ENCODE measurements around the gene SYNPO. TPM values are rescaled to one million over a fixed set of nuclear protein-coding genes. Genes with fewer than 3 reads are reported as not detected.

Gene SYNPO
- polyA plus RNA-seq, 2 of the 4 experiments (the other 2 are of a cell fraction) = 13.7 to 33.9 TPM

- TF ChIP-seq EHMT2 (IDR thresholded peaks at IDR 0.05; ENCODE audit: low read depth) = no peak
- TF ChIP-seq FOXS1 (CRISPR knock-in tag; IDR thresholded peaks at IDR 0.05) = no peak; the same call in 1 of the 2 replicates
- 0 out of 2 replicates have a peak, but pooled peaks have one; percentile 6 for TF ChIP-seq BHLHE40 (IDR thresholded peaks at IDR 0.05; ENCODE audit: low read depth, low read length)
- peak; percentile 95 for TF ChIP-seq MAX (IDR thresholded peaks at IDR 0.05)
- peak; percentile 55; the same call in 1 of the 2 replicates for TF ChIP-seq HOXB13 (CRISPR knock-in tag; IDR thresholded peaks at IDR 0.05; ENCODE audit: low read depth)
- peak; percentile 90 for TF ChIP-seq HDAC2 (IDR thresholded peaks at IDR 0.05)
- TF ChIP-seq HOXB5 (CRISPR knock-in tag; IDR thresholded peaks at IDR 0.05) = 0 out of 2 replicates have a peak, but pooled peaks have one; percentile 49
- TF ChIP-seq FOSL2 (IDR thresholded peaks at IDR 0.05) = no peak
- peak; percentile 74 for TF ChIP-seq FOSL2 (CRISPR knock-in tag; IDR thresholded peaks at IDR 0.05)
- TF ChIP-seq KDM1A (IDR thresholded peaks at IDR 0.05; ENCODE audit: low read depth) = peak; percentile 98
- TF ChIP-seq MAFK (IDR thresholded peaks at IDR 0.05; ENCODE audit: partially characterized antibody) = peak; percentile 42
- TF ChIP-seq MYC (IDR thresholded peaks at IDR 0.05; ENCODE audit: borderline replicate concordance, low read length) = no peak; the same call in 1 of the 2 replicates
- TF ChIP-seq JUN (IDR thresholded peaks at IDR 0.05) = peak; percentile 77 to 89
- TF ChIP-seq JUNB (IDR thresholded peaks at IDR 0.05) = peak; percentile 63; the same call in 1 of the 2 replicates
- TF ChIP-seq BCL3 (IDR thresholded peaks at IDR 0.05) = peak; percentile 71; the same call in 1 of the 3 replicates
- peak; percentile 96 for TF ChIP-seq GATA3 (IDR thresholded peaks at IDR 0.05; ENCODE audit: borderline replicate concordance)
Measured at GRCh38 chr5:150637245-150638052, 3.0 kb upstream of the SYNPO start (continued).

GRCh38 chr5:150638053-150638444 lies 2.4 kb upstream of the SYNPO start:
- CTCF ChIA-PET = interaction anchor here (0.7 to 10.6 kb wide), 6 partner anchors 10 to 78 kb away, joined by 3 to 143 read pairs (median 4); partner anchors contain the start of gene MYOZ3
- Histone ChIP-seq H3K27ac (peak overlapping the region; percentile 95 to 96), H3K4me3 (peak overlapping the region; percentile 14; the same call in 2 of the 3 replicates), H3K4me2 (peak overlapping the region; percentile 93), H3K9me3 (no peaks in the 10 kb centered on the region), H3K4me1 (peaks cover 80% of the 10 kb centered on the region)
- FAIRE-seq = no peak
- ATAC-seq = no peak
- POLR2A ChIA-PET = interaction anchor here (0.8 to 1.4 kb wide), 3 partner anchors 15 to 120 kb away, joined by 3 to 4 read pairs (median 3); partner anchors contain the start of gene RBM22
- TF ChIP-seq KDM1A (IDR thresholded peaks at IDR 0.05; ENCODE audit: low read depth) = peak; percentile 95
- TF ChIP-seq USF2 (IDR thresholded peaks at IDR 0.05) = no peak
- TF ChIP-seq CHD4 (IDR thresholded peaks at IDR 0.05; ENCODE audit: borderline replicate concordance) = peak; percentile 68; the same call in 1 of the 2 replicates
- TF ChIP-seq HDAC2 (IDR thresholded peaks at IDR 0.05) = peak; percentile 56; the same call in 1 of the 2 replicates
- no peak for TF ChIP-seq MAFK (IDR thresholded peaks at IDR 0.05; ENCODE audit: partially characterized antibody)
- peak; percentile 100 for TF ChIP-seq ZFP36 (IDR thresholded peaks at IDR 0.05; ENCODE audit: borderline replicate concordance, partially characterized antibody)
- no peak for TF ChIP-seq HOXB5 (CRISPR knock-in tag; IDR thresholded peaks at IDR 0.05)
- TF ChIP-seq HOXA7 (CRISPR knock-in tag; IDR thresholded peaks at IDR 0.05) = peak; percentile 57; the same call in 1 of the 2 replicates
- TF ChIP-seq RCOR1 (IDR thresholded peaks at IDR 0.05; ENCODE audit: low read depth, low read length) = 0 out of 2 replicates have a peak, but pooled peaks have one; percentile 50
- no peak for TF ChIP-seq POLR2AphosphoS2 (conservative IDR thresholded peaks at IDR 0.05; ENCODE audit: low read length)
- no peak for TF ChIP-seq CHD2 (IDR thresholded peaks at IDR 0.05; ENCODE audit: low read length, partially characterized antibody)
- 6% methylated on average over 1 of the region's 1 CpG for WGBS (ENCODE audit: missing lambda C conversion rate)
- no peak for DNase-seq (ENCODE audit: low read depth in 1 of 2, low spot score in 1 of 2)
